ENCODE results near the gene TMEM163. TPM values are rescaled to one million over a fixed set of nuclear protein-coding genes. Genes with fewer than 3 reads are reported as not detected.

TMEM163 gene
- polyA plus RNA-seq, 3 donors, result 0.01 TPM; not detected in 2

DNA sequence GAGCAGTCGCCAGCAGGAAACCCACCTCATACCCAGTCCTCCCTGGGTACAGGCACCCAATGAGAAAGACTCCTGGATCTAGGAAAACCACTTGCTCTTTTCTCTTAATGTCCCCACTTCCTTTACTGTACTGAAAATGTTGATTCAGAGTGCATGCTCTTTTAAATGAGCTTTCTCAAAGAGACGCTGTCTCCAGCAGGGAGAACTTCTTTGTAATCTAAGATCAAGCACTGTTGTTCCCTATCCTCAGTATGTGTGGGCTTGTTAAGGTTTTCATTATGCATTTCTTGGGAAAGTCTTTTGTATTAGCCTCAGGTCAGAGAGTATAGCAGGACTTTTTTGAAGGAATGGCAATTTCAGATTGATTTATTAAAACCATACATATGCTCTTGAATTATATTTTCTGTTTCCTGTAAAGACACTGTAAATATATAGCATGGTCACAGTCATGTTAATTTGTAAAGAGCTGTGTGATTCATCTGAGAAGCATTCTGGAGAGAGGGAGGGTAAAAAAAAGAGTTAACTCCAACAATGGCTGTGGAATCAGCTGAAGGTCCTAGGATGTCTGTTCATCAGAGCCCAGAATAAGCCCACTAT is 286.9 kb downstream of the TMEM163 start:
- no peak overlapping the region for H3K4me3 Mint-ChIP-seq
- H3K27ac Mint-ChIP-seq, result no peak overlapping the region

DNA sequence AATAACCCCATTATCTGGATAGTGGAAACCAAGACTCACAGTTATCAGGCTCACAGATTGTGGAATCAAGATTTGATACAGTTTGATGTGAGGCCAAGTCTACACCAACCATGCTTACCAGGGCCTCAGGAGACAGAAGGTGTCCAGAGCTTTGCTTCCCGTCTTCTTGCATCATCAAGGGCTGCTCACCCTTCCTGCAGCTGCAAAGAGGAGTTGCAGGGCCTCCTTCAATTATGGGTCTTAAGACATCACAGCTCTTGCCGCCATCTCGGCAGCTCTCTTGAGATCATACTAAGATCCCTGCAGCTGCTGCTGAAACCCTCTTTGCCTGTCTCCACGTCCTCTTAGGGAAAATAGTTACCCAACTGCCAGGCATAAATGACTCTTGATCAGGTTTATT is 288.9 kb downstream of the TMEM163 start:
- H3K9me3 ChIP-seq (replicated peaks in 1 of 2; ENCODE audit: control insufficient read depth in 1 of 2, insufficient read depth in 1 of 2, low read length in 2 of 2), result no peaks in the 10 kb centered on the region
- peaks cover 10% of the 10 kb centered on the region for H3K4me1 Mint-ChIP-seq
- peaks cover 18 to 79% of the 10 kb centered on the region in 2 donors for H3K36me3 ChIP-seq (replicated peaks in 1 of 2; ENCODE audit: control insufficient read depth in 1 of 2, insufficient read depth in 2 of 2, low read length in 2 of 2)
- H3K4me3 ChIP-seq (replicated peaks in 1 of 3; ENCODE audit: low read depth in 2 of 3, low read length in 3 of 3), result no peak overlapping the region
- H3K9me3 Mint-ChIP-seq, result no peaks in the 10 kb centered on the region
- no peak overlapping the region for H3K4me2 ChIP-seq (replicated peaks; ENCODE audit: extremely low read depth, low read length, poor library complexity, severe bottlenecking)
- no peak for DNase-seq
- no peaks in the 10 kb centered on the region for H4K20me1 ChIP-seq (ENCODE audit: insufficient read depth, low read length)
- no peaks in the 10 kb centered on the region for H3K27me3 ChIP-seq (ENCODE audit: control insufficient read depth in 2 of 2, insufficient read depth in 2 of 2, low read length in 2 of 2)
- 47% methylated on average over 4 of the region's 4 CpGs for WGBS (ENCODE audit: insufficient coverage)
- no peak overlapping the region for H3K4me3 Mint-ChIP-seq
- peak overlapping the region in 1 of 7 donors; percentile 10 for H3K27ac Mint-ChIP-seq
- H3K4me1 ChIP-seq (ENCODE audit: control insufficient read depth in 1 of 2, insufficient read depth in 2 of 2, low read length in 2 of 2), result no peaks in the 10 kb centered on the region
- no peak overlapping the region for H2AFZ ChIP-seq (ENCODE audit: insufficient read depth, low read depth, low read length, poor library complexity, severe bottlenecking)
- no peaks in the 10 kb centered on the region for H3K27me3 Mint-ChIP-seq (ENCODE audit: low read depth in 3 of 3)
- TF ChIP-seq, protein P1, sequence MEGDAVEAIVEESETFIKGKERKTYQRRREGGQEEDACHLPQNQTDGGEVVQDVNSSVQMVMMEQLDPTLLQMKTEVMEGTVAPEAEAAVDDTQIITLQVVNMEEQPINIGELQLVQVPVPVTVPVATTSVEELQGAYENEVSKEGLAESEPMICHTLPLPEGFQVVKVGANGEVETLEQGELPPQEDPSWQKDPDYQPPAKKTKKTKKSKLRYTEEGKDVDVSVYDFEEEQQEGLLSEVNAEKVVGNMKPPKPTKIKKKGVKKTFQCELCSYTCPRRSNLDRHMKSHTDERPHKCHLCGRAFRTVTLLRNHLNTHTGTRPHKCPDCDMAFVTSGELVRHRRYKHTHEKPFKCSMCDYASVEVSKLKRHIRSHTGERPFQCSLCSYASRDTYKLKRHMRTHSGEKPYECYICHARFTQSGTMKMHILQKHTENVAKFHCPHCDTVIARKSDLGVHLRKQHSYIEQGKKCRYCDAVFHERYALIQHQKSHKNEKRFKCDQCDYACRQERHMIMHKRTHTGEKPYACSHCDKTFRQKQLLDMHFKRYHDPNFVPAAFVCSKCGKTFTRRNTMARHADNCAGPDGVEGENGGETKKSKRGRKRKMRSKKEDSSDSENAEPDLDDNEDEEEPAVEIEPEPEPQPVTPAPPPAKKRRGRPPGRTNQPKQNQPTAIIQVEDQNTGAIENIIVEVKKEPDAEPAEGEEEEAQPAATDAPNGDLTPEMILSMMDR (IDR thresholded peaks at IDR 0.05), result no peak
- peaks cover 71 to 72% of the 10 kb centered on the region in 2 donors for H3K36me3 Mint-ChIP-seq
- no peaks in the 10 kb centered on the region for H3K79me2 ChIP-seq (ENCODE audit: insufficient read depth, low read length)
- no peak overlapping the region for H3K27ac ChIP-seq (ENCODE audit: low read depth in 1 of 2, low read length in 2 of 2)
- H3K9ac ChIP-seq (ENCODE audit: insufficient read depth, low read length, poor library complexity, severe bottlenecking), result no peak overlapping the region
- intact Hi-C loops (cut with micrococcal nuclease), result no loop called here

More for the DNA sequence above, 286.9 kb downstream of the TMEM163 start:
- Histone ChIP-seq H3K27me3 (ENCODE audit: control insufficient read depth in 2 of 2, insufficient read depth in 2 of 2, low read length in 2 of 2) (no peaks in the 10 kb centered on the region), H3K27ac (ENCODE audit: low read depth in 1 of 2, low read length in 2 of 2) (no peak overlapping the region), H3K36me3 (replicated peaks in 1 of 2; ENCODE audit: control insufficient read depth in 1 of 2, insufficient read depth in 2 of 2, low read length in 2 of 2) (peaks cover 18 to 89% of the 10 kb centered on the region in 2 donors), H3K79me2 (ENCODE audit: insufficient read depth, low read length) (no peaks in the 10 kb centered on the region), H3K4me1 (ENCODE audit: control insufficient read depth in 1 of 2, insufficient read depth in 2 of 2, low read length in 2 of 2) (no peaks in the 10 kb centered on the region), H2AFZ (ENCODE audit: insufficient read depth, low read depth, low read length, poor library complexity, severe bottlenecking) (no peak overlapping the region), H4K20me1 (ENCODE audit: insufficient read depth, low read length) (no peaks in the 10 kb centered on the region), H3K9ac (ENCODE audit: insufficient read depth, low read length, poor library complexity, severe bottlenecking) (no peak overlapping the region), H3K9me3 (replicated peaks in 1 of 2; ENCODE audit: control insufficient read depth in 1 of 2, insufficient read depth in 1 of 2, low read length in 2 of 2) (no peaks in the 10 kb centered on the region), H3K4me2 (replicated peaks; ENCODE audit: extremely low read depth, low read length, poor library complexity, severe bottlenecking) (no peak overlapping the region), H3K4me3 (replicated peaks in 1 of 3; ENCODE audit: low read depth in 2 of 3, low read length in 3 of 3) (no peak overlapping the region)
- Mint-ChIP-seq H3K27me3 (ENCODE audit: low read depth in 3 of 3) (no peaks in the 10 kb centered on the region), H3K4me1 (peaks cover 8% of the 10 kb centered on the region), H3K36me3 (peaks cover 73 to 78% of the 10 kb centered on the region in 2 donors), H3K9me3 (no peaks in the 10 kb centered on the region)
- 100% methylated on average over 2 of the region's 2 CpGs for WGBS (ENCODE audit: insufficient coverage)
- intact Hi-C loops (cut with micrococcal nuclease), result no loop called here
- no peak for DNase-seq
- TF ChIP-seq, protein P1 (IDR thresholded peaks at IDR 0.05), result no peak
